Activated CD4-positive, alpha-beta T cell treated with anti-CD3 and anti-CD28 coated beads for 1 hour (primary cell): Measurements from ENCODE around the gene CST7.
"Not testable (repeated sequence)": the region's sequence is repeated elsewhere in the genome, so short reads cannot be mapped to it uniquely, and the experiment has no call there.

Experiments
- DNase-seq: peaks from one replicate; pipeline ENCODE4 v3.0.0-alpha.2; 2020

Gene CST7

GRCh38 chr20:24929867-24930723 lies 19.0 kb upstream of the CST7 start:
- not testable (repeated sequence) for DNase-seq

DNA sequence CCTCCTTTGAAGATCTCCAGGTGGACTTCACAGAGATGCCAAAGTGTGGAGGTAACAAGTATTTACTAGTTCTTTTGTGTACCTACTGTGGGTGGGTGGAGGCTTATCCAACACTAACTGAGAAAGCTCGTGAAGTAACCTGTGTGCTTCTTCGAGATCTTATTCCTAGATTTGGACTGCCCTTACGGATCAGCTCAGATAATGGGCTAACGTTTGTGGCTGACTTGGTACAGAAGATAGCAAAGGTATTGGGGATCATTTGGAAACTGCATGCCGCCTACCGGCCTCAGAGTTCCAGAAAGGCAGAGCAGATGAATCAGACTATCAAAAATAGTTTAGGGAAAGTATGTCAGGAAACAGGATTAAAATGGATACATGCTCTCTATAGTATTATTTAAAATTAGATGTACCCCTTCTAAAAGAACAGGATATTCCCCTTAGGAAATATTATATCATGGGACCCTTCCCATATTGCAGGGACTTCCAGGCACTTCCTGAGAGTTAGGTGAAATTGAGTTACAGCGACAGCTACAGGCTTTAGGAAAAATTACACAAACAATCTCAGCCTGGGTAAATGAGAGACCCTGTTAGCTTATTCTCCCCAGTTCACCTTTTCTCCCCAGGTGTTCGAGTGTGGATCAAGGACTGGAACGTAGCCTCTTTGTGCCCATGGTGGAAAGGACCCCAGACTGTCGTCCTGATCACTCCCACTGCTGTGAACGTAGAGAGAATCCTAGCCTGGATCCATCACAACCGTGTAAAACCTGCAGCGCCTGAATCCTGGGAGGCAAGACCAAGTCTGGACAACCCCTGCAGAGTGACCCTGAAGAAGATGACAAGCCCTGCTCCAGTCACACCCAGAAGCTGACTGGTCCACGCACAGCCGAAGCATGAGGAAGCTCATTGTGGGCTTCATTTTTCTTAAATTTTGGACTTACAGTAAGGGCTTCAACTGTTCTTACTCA lies 18.1 kb upstream of the CST7 start:
- DNase-seq, result not testable (repeated sequence)

GRCh38 chr20:24931893-24932292 lies 17.2 kb upstream of the CST7 start:
- DNase-seq, result not testable (repeated sequence)

DNA sequence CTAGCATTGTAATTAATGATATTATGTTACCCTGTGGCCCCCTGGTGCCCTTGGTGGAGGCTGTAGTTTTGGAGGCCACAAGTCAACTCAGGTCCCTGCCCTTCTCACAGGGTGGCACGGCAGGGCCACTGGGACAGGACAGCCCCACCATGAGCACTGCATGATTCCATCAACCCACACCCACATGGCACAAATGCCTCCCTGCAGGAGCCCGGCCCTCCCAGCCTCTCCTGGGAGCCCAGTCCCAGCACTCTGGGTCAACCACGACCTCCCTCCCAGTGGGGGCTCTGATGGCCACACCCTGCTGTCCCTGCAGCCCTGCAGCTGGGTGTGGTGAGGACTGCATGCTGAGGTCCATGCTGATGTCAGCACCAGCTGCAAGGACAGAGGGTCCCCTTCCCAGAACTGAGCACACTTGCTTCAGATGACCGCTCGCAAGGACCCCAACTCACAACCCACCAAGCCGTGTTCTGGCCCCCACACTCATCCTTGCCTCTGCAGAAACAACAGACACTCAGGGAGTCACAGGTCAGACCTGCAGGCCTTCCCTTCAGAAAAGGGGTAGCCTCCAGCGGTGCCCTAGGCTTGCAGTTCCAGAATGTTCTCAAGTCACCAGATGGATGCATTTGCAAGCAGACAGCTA lies 15.7 kb upstream of the CST7 start:
- DNase-seq, result no peak

DNA sequence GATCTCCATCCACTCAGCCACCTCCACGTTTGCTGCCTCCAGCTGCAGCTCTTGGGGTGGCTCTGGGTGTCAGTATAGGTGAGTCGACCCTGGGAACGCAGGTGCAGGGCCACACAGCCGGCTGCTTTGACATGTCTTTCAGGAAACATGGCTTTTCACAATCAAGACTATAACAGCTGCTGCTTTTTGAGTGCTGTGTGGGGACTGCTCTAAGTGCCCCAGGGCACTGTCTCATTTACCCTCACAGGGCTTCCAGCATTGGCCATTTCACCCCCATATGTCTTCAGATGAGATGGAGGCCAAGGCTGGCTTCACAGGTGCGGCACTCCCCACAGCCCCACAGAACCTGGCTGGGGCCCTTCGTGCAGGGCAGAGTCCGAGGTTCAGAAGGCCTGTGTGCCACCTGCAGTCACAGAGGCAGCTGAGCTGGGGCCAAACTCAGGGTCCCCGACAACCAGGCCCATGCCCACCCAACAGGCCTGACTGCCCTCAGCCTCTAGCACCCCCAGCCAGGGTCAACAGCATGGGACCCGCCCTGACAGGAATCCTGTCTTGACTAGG lies 14.9 kb upstream of the CST7 start:
- DNase-seq, result no peak

DNA sequence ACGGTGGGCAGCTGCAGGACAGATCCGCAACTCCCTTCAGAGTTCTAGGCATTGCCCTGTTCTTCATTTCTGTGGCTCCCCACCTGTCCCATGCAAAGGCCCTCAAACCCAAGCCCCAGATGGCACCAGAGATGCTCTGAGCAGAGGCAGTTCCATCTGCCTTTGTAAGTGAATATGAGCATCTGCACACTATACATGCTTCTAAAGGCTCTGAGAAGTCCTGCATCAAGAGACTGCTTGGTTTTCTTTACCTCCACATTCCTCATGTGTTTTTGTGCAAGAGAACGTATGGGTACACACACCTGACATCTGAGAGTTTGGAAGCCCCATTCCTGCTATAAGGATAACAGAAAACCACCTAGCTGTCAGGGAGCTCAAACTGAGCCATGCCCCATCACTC lies 14.4 kb upstream of the CST7 start:
- no peak for DNase-seq

- no peak for DNase-seq
These were observed 13.9 kb upstream of the CST7 start for GRCh38 chr20:24935140-24935539.

GRCh38 chr20:24935766-24936525 lies 13.1 kb upstream of the CST7 start:
- DNase-seq, result no peak

DNA sequence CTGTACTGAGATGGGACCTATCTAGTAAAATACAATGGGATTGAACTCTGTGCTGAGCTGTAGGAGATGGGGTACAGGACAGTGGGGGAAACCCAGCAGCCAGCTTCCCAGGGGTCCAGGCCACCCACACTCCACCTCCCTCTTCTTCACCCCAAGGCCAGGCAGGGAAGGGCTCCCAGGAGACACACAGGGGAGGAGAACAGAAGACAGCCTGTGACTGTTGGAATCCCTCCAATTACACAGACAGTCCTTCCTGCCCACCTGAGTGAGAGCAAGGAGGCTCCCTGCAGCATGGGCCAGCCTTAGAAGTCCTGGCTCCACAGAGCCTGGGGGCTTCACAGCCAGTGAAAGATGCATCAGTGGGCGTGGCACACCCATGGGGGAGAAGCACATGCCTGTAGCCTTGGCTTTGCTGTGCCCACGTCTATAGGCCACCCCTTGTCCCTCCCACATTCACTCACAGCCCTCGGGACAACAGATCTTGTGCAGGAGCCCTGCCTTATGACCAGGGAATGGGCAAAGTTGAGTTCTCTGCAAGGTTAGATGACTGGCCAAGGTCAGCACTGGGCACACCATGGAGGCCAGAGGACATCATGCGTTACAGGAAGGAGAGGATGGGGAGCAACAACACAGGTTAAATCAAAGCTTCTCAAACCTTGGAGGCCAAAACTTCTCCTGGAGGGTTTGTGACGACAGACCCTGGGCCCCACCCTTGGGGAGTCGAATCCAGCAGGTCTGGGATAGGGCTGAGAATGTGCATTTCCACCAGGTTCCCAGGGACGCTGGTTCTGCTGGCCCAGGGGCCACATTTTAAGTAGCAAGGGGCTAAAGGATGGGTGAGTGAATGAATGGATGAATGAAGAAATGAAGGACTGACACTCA lies 12.3 kb upstream of the CST7 start:
- DNase-seq, result no peak

DNA sequence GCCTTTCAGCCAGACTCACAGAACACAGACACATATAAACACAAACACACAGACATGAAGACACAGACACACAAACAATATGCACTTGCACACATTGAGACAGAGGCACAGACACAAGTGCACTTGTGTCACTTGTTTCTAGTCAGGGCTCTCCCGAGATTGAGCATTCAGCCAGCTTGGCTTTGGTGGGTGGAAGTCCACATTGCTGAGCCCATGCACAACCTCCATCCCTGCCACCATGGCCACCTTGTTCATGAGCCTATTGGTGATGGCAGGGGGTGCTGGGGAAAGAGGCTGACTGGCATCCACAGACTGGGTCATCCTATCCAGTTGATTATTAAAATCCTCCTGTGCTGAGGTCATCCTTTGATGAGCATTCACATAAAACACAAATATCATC lies 11.5 kb upstream of the CST7 start:
- no peak for DNase-seq

GRCh38 chr20:24938498-24938897 lies 10.6 kb upstream of the CST7 start:
- no peak for DNase-seq

DNA sequence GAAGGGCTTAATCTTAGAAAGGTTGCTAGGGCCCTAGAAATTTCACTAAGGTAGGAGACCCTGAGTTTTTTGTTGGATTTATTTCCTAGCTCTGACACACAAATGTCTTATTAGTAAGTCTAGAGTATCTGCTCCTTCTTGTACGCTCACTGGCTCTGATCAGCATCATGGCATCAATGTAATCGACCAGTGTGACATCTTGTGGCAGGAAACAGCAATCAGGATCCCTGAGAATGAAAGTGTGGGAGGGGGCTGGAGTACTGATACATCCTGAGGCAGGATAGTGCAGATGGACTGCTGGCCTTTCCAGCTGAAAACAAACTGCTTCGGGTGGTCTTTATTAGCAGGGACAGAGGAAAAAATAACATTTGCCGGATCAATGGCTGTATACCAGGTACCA lies 10.0 kb upstream of the CST7 start:
- DNase-seq, result no peak

DNA sequence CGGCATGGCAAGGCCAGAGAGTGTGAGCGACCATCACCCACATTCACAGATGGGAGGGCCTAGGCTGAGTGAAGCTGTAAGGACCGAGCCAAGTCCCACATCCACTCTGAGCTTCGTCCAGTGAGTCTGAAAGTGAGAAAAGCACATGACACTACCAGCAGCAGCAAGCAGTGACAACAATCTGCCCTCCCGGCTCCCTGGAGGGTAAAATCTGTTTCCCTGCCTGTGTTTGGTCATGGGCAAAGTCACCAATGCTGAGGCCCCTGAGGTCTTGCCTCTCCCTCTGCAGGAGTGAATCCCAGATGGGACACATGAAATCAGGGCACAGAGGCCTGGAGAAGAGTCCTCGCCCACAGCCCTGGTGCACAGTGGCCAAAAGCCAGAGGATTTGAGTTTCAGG lies 6.4 kb upstream of the CST7 start:
- DNase-seq, result no peak

DNA sequence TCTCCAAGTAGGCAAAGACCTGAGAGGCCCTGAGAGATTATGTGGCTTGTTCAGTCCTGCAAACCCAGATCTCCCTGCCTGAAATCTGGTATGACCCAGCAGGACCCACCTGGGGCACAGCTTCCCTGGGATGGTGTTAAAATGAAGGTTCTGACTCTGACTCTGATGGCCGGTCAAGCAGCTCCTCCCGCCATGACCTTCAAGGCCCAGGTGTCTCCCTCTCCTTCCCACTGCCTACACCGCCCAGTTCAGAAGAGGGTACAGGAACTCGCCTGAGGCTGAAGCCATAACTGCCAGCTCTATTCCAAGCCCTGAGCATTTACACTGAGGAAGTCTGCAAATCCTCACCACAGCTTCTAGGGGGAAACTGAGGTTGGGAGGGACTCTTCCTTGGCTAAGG lies 5.9 kb upstream of the CST7 start:
- no peak for DNase-seq

DNA sequence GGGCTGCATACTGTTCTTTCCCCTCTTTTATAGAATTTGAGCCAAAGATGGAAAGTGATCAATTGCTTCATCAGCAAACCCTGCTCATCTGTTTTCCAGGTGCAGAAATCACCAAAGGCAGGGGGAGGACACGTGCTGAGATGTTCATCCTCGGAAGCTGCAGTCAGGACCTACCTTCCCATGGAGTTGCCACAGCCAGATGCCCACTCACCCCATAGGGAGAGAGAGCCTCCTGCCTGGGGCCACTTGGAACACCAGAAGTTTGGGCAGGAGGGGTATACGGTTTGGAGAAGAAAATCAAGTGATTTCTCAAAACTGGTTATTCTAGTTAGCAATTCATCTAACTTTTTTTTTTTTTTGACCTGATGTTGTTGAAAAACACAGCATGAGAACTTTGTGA lies 5.3 kb upstream of the CST7 start:
- no peak for DNase-seq

GRCh38 chr20:24946376-24946775 lies 2.7 kb upstream of the CST7 start:
- DNase-seq, result not testable (repeated sequence)

DNA sequence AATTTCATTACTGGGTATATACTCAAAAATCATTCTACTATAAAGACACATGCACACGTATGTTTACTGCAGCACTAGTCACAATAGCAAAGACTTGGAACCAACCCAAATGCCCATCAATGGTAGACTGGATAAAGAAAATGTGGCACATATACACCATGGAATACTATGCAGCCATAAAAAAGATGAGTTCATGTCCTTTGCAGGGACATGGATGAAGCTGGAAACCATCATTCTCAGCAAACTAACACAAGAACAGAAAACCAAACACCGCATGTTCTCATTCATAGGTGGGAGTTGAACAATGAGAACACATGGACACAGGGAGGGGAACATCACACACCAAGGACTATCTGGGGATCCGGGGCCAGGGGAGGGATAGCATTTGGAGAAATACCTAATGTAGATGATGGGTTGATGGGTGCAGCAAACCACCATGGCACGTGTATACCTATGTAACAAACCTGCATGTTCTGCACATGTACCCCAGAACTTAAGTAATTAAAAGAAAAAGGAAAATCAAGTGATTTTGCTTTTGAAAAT lies 602 bp upstream of the CST7 start:
- not testable (repeated sequence) for DNase-seq

GRCh38 chr20:24949756-24950127 lies 673 bp downstream of the CST7 start:
- no peak for DNase-seq

- DNase-seq, result no peak
These were observed 1.2 kb downstream of the CST7 start for GRCh38 chr20:24950128-24950835.

- DNase-seq, result no peak
These were observed 1.9 kb downstream of the CST7 start for GRCh38 chr20:24950836-24951525.
